HL-60 (cell line): Measurements from ENCODE around the gene GRID1.

Experiments
- CTCF ChIP-seq: IDR thresholded peaks from one replicate; pipeline ENCODE4 v1.5.1; 2011; ENCODE audit warnings: low read length, control low read depth, inconsistent platforms; ENCODE audit not compliant: insufficient read depth
- GABPA ChIP-seq: IDR thresholded peaks from 2 replicates; pipeline ENCODE4 v1.6.1; 2012; ENCODE audit warnings: low read depth
- POLR2AphosphoS5 ChIP-seq: IDR thresholded peaks from 2 replicates; pipeline ENCODE4 v1.6.1; 2012; ENCODE audit warnings: low read depth

- TF ChIP-seq CTCF (no peak), GABPA (no peak), POLR2AphosphoS5 (no peak)
Observed at GRCh38 chr10:85859859-85860258, 506.7 kb downstream of the GRID1 start.
